Gastroesophageal sphincter (tissue), 4 donors: Measurements from ENCODE around the gene DNAJB6. TPM values are rescaled to one million over a fixed set of nuclear protein-coding genes. Genes with fewer than 3 reads are reported as not detected.
A peak's percentile ranks its signal among the peaks of the same experiment; 100 is the strongest.

ENCODE experiments used
- ATAC-seq: fragments of 150-250 bp; one replicate; pipeline ENCODE4 v1.9.1; 2016; ENCODE audit warnings: mild to moderate bottlenecking, moderate library complexity
- H3K27ac ChIP-seq, 4 donors: fragments of 200-600 bp; sonication (generic) in 3 of 4; 1 replicate in 3 of 4; 2 replicates in 1 of 4; pipeline ENCODE4 v1.5.1; 2016 to 2019
- H3K27me3 ChIP-seq: fragments of 200-600 bp; sonication (generic); one replicate; pipeline ENCODE4 v1.5.1; 2019
- H3K36me3 ChIP-seq, 2 donors: fragments of 200-600 bp; sonication (generic); one replicate each; pipeline ENCODE4 v1.5.1; 2019; ENCODE audit warnings: control low read depth in 1 of 2
- H3K4me1 ChIP-seq, 3 donors: fragments of 200-600 bp; sonication (generic); 1 replicate in 2 of 3; 2 replicates in 1 of 3; pipeline ENCODE4 v1.5.1; 2016 to 2019; ENCODE audit warnings: control low read depth in 2 of 3
- H3K4me3 ChIP-seq, 2 donors: fragments of 200-600 bp; sonication (generic); one replicate each; pipeline ENCODE4 v1.5.1; 2019; ENCODE audit warnings: mild to moderate bottlenecking in 1 of 2, moderate library complexity in 1 of 2
- H3K9me3 ChIP-seq, 3 donors: fragments of 200-600 bp; sonication (generic); one replicate each; pipeline ENCODE4 v1.5.1; 2017 to 2019; ENCODE audit warnings: control low read depth in 2 of 3
- CTCF ChIP-seq, 4 experiments: fragments of 200-600 bp in 2 of 4; fragments of 450-650 bp in 2 of 4; sonication (generic) in 1 of 4; IDR thresholded peaks; one replicate each; pipeline ENCODE4 v1.5.1; 2017 to 2019; ENCODE audit warnings: antibody characterized with exemption in 4 of 4, mild to moderate bottlenecking in 2 of 4, moderate library complexity in 2 of 4
- EP300 ChIP-seq: sonication (generic); formaldehyde crosslinking; IDR thresholded peaks from one replicate; pipeline ENCODE4 v1.6.1; 2017; ENCODE audit warnings: antibody characterized with exemption, mild to moderate bottlenecking
- POLR2A ChIP-seq, 2 donors: fragments of 450-650 bp; IDR thresholded peaks; one replicate each; pipeline ENCODE4 v1.6.1; 2017; ENCODE audit warnings: antibody characterized with exemption in 2 of 2, mild to moderate bottlenecking in 2 of 2, moderate library complexity in 1 of 2
- POLR2AphosphoS5 ChIP-seq: sonication (generic); formaldehyde crosslinking; IDR thresholded peaks from one replicate; pipeline ENCODE4 v1.6.1; 2017; ENCODE audit warnings: antibody characterized with exemption
- WGBS, 2 donors: methylation state at CpG; one replicate each; pipeline ENCODE4 v1.1.5; 2018; ENCODE audit warnings: low coverage in 1 of 2; 5-methylcytosine and 5-hydroxymethylcytosine counted together
- total RNA-seq, 4 donors: library from RNA; depleted of rRNA; stranded (reverse); fragments of >200 nt; gene quantifications; one replicate each; pipeline ENCODE4 v1.1.0, GENCODE V29; 2016

The DNAJB6 gene
- total RNA-seq, 4 donors from 2014 or later: 117 to 195 (median 148) TPM

GRCh38 chr7:157432957-157433576 is 96.3 kb downstream of the DNAJB6 start:
- H3K27ac ChIP-seq: no peak overlapping the region
- TF ChIP-seq POLR2AphosphoS5 (no peak), EP300 (no peak), POLR2A (IDR thresholded peaks at IDR 0.05) (no peak), CTCF (IDR thresholded peaks at IDR 0.05) (peak in 3 of 4 experiments; percentile 54 to 69 (median 58))
- H3K4me3 ChIP-seq: peak overlapping the region in 1 of 2 donors; percentile 25
- H3K36me3 ChIP-seq: no peaks in the 10 kb centered on the region
- 27 to 31% methylated on average over 9 to 18 of the region's 18 CpGs for WGBS, 2 donors
- peak; percentile 22 for ATAC-seq
- H3K4me1 ChIP-seq: peaks cover 0 to 12% (median 6%) of the 10 kb centered on the region in 3 donors
- peaks cover under 1% of the 10 kb centered on the region for H3K27me3 ChIP-seq
- H3K9me3 ChIP-seq: no peaks in the 10 kb centered on the region

GRCh38 chr7:157433628-157434027 is 96.8 kb downstream of the DNAJB6 start:
- no peak for ATAC-seq
- no peak overlapping the region for H3K4me3 ChIP-seq
- peaks cover 6% of the 10 kb centered on the region for H3K27me3 ChIP-seq
- peaks cover 0 to 12% (median 6%) of the 10 kb centered on the region in 3 donors for H3K4me1 ChIP-seq
- no peaks in the 10 kb centered on the region for H3K9me3 ChIP-seq
- 66 to 81% methylated on average over 10 to 11 of the region's 12 CpGs for WGBS, 2 donors
- no peaks in the 10 kb centered on the region for H3K36me3 ChIP-seq
- TF ChIP-seq EP300 (no peak), POLR2A (IDR thresholded peaks at IDR 0.05) (no peak), CTCF (IDR thresholded peaks at IDR 0.05) (no peak)
- no peak overlapping the region for H3K27ac ChIP-seq

- H3K36me3 ChIP-seq: no peaks in the 10 kb centered on the region
- TF ChIP-seq POLR2AphosphoS5 (no peak), CTCF (IDR thresholded peaks at IDR 0.05) (no peak), POLR2A (IDR thresholded peaks at IDR 0.05) (no peak), EP300 (no peak)
- H3K4me3 ChIP-seq: no peak overlapping the region
- no peak overlapping the region for H3K27ac ChIP-seq
- H3K9me3 ChIP-seq: no peaks in the 10 kb centered on the region
- ATAC-seq: no peak
- 50 to 100% methylated on average over 1 to 3 of the region's 15 CpGs for WGBS, 2 donors
- H3K4me1 ChIP-seq: peaks cover 0 to 12% (median 6%) of the 10 kb centered on the region in 3 donors
- peaks cover 12% of the 10 kb centered on the region for H3K27me3 ChIP-seq
Measured at GRCh38 chr7:157434231-157434630, 97.4 kb downstream of the DNAJB6 start.

GRCh38 chr7:157434701-157435100 is 97.9 kb downstream of the DNAJB6 start:
- H3K27me3 ChIP-seq: peaks cover 17% of the 10 kb centered on the region
- ATAC-seq: no peak
- TF ChIP-seq POLR2AphosphoS5: no peak
- no peak for TF ChIP-seq CTCF (IDR thresholded peaks at IDR 0.05)
- no peak for TF ChIP-seq EP300
- no peak for TF ChIP-seq POLR2A (IDR thresholded peaks at IDR 0.05)
- H3K4me3 ChIP-seq: no peak overlapping the region
- H3K9me3 ChIP-seq: no peaks in the 10 kb centered on the region
- 80 to 84% methylated on average over 4 to 6 of the region's 8 CpGs for WGBS, 2 donors
- no peaks in the 10 kb centered on the region for H3K36me3 ChIP-seq
- no peak overlapping the region for H3K27ac ChIP-seq
- H3K4me1 ChIP-seq: peaks cover 0 to 12% (median 6%) of the 10 kb centered on the region in 3 donors

GRCh38 chr7:157436076-157436475 is 99.3 kb downstream of the DNAJB6 start:
- 58 to 67% methylated on average over 11 of the region's 11 CpGs for WGBS, 2 donors
- ATAC-seq: no peak
- TF ChIP-seq EP300: no peak
- no peak for TF ChIP-seq POLR2A (IDR thresholded peaks at IDR 0.05)
- Histone ChIP-seq H3K4me3 (no peak overlapping the region), H3K27me3 (peaks cover 29% of the 10 kb centered on the region), H3K36me3 (no peaks in the 10 kb centered on the region), H3K27ac (no peak overlapping the region), H3K4me1 (peaks cover 0 to 12% (median 6%) of the 10 kb centered on the region in 3 donors), H3K9me3 (no peaks in the 10 kb centered on the region)
